Spleen (tissue), 7 donors: ENCODE results near the gene NLN.

Experiments used
- POLR2A ChIP-seq, 3 donors: fragments of 450-650 bp; IDR thresholded peaks; one replicate each; pipeline ENCODE4 v1.5.1; 2017; ENCODE audit warnings: antibody characterized with exemption in 3 of 3, mild to moderate bottlenecking in 1 of 3
- POLR2AphosphoS5 ChIP-seq, 3 donors: sonication (generic); formaldehyde crosslinking; IDR thresholded peaks; one replicate each; pipeline ENCODE4 v1.5.1; 2017; ENCODE audit warnings: antibody characterized with exemption in 3 of 3
- TF ChIP-seq, protein P1 (sequence below), 11 experiments: fragments of 200-600 bp in 7 of 11; fragments of 450-650 bp in 4 of 11; sonication (generic) in 4 of 11; IDR thresholded peaks in 8 of 11; conservative IDR thresholded peaks in 3 of 11; 1 replicate in 7 of 11; 2 replicates in 4 of 11; pipeline versions ENCODE4 v1.4.0 to v1.8.0; 2016 to 2021; ENCODE audit warnings: antibody characterized with exemption in 11 of 11, inconsistent platforms in 4 of 11, mild to moderate bottlenecking in 1 of 11
- donor health status: DM: no; HTN: no; CAD: no; lungs with moderate emphysema.
- donor health status: DM: no; HTN: no; CAD: no.
- donor health status: DM: no; HTN: no; CAD: no.

DNA sequence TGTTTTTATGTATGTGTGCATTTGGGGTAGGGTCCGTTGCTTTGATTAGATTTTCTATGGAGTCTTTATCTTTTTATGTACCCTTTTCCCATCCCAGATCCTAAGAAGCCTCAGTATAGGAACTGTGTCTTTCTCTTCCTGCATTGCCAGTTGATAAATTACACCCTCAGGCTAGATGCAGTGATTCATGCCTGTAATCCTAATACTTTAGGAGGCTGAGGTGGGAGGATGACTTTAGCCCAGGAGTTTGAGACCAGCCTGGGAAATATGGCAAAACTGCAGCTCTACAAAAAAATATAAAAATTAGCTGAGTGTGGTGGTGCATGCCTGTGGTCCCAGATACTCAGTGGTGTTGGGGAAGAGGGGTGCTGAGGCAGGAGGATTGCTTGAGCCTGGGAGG lies 40.2 kb downstream of the NLN start:
- TF ChIP-seq, protein P1, sequence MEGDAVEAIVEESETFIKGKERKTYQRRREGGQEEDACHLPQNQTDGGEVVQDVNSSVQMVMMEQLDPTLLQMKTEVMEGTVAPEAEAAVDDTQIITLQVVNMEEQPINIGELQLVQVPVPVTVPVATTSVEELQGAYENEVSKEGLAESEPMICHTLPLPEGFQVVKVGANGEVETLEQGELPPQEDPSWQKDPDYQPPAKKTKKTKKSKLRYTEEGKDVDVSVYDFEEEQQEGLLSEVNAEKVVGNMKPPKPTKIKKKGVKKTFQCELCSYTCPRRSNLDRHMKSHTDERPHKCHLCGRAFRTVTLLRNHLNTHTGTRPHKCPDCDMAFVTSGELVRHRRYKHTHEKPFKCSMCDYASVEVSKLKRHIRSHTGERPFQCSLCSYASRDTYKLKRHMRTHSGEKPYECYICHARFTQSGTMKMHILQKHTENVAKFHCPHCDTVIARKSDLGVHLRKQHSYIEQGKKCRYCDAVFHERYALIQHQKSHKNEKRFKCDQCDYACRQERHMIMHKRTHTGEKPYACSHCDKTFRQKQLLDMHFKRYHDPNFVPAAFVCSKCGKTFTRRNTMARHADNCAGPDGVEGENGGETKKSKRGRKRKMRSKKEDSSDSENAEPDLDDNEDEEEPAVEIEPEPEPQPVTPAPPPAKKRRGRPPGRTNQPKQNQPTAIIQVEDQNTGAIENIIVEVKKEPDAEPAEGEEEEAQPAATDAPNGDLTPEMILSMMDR (IDR thresholded peaks at IDR 0.05 in 8 of 11, conservative IDR thresholded peaks at IDR 0.05 in 3 of 11), result no peak
- no peak for TF ChIP-seq POLR2A (IDR thresholded peaks at IDR 0.05)
- TF ChIP-seq POLR2AphosphoS5 (IDR thresholded peaks at IDR 0.05), result no peak
